ENCODE measurements around the gene ACBD5. TPM values are rescaled to one million over a fixed set of nuclear protein-coding genes. Genes with fewer than 3 reads are reported as not detected.
A peak's percentile ranks its signal among the peaks of the same experiment; 100 is the strongest.

The ACBD5 gene
- total RNA-seq, 1 donor from 2014 or later, result 19.4 TPM

DNA sequence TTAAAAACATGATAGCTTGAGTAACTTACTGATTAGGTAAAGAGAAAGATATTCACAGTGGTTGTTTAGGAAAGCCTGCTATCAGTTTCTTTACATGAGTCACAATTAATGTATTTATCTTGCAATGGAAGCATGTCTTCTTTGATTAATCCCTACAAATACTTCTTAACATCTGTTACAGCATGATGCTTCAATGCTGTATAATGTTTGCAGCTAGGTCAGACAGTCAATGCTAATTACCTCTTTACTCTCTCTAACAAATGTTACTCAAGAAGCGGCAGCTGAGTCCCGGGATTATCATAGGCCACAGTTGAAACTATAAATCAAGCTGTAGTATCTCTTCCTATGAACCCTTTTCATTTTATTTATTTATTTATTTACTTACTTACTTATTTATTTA is 33.2 kb downstream of the ACBD5 start:
- no peak for DNase-seq (ENCODE audit: low read depth)
- H3K4me3 ChIP-seq (ENCODE audit: low read depth, low read length), result no peak overlapping the region
- TF ChIP-seq, protein P1, sequence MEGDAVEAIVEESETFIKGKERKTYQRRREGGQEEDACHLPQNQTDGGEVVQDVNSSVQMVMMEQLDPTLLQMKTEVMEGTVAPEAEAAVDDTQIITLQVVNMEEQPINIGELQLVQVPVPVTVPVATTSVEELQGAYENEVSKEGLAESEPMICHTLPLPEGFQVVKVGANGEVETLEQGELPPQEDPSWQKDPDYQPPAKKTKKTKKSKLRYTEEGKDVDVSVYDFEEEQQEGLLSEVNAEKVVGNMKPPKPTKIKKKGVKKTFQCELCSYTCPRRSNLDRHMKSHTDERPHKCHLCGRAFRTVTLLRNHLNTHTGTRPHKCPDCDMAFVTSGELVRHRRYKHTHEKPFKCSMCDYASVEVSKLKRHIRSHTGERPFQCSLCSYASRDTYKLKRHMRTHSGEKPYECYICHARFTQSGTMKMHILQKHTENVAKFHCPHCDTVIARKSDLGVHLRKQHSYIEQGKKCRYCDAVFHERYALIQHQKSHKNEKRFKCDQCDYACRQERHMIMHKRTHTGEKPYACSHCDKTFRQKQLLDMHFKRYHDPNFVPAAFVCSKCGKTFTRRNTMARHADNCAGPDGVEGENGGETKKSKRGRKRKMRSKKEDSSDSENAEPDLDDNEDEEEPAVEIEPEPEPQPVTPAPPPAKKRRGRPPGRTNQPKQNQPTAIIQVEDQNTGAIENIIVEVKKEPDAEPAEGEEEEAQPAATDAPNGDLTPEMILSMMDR (conservative IDR thresholded peaks at IDR 0.05; ENCODE audit: low read depth, low read length), result no peak

DNA sequence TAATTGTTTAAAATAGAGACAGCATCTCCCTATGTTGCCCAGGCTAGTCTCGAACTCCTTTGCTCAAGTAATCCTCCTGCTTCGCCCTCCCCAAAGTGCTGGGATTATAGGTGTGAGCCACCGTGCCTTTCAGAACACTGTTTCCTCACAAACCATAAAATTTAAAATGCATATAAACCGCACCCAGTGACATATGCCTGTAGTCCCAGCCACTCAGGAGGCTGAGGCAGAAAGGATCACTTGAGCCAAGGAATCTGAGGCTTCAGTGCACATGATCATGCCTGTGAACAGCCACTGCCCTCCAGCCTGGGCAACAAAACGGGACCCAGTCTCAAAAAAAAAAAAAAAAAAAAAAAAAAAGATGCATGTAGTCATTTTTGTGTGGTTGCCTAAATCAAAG is 36.8 kb downstream of the ACBD5 start:
- H3K4me3 ChIP-seq (ENCODE audit: low read depth, low read length), result no peak overlapping the region
- TF ChIP-seq, protein P1 (conservative IDR thresholded peaks at IDR 0.05; ENCODE audit: low read depth, low read length), result no peak
- DNase-seq (ENCODE audit: low read depth), result no peak

DNA sequence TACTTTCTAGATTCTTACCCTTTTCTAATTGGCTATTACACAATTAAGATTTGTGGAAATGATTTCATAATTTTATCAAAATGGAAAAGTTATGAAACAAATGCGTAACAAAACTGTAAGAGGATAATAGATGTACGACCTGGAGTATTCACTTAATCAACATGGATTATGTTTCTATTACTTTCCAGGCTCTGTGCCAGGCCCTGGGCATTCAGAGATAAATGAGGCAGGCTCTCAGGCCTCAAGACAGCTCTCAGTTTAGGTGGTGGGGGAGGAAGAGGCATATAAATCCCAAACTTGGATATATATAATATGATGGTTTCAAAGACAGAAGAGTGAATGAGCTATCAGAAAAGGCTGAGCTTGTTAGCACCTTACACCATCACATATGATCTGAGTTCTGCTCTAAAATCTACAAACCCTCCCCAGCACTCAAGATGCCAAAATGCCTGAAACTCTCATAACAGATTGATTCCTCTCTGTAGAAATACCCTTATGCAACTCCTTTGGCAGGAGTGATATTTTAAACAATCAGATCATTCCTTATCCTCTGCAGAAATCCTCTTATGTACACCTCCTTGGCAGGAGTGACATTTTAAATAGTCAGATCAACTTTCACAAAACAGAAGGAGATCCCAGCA is 42.5 kb downstream of the ACBD5 start:
- no peak for DNase-seq (ENCODE audit: low read depth)
- H3K4me3 ChIP-seq (ENCODE audit: low read depth, low read length), result no peak overlapping the region
- TF ChIP-seq, protein P1 (conservative IDR thresholded peaks at IDR 0.05; ENCODE audit: low read depth, low read length), result no peak

DNA sequence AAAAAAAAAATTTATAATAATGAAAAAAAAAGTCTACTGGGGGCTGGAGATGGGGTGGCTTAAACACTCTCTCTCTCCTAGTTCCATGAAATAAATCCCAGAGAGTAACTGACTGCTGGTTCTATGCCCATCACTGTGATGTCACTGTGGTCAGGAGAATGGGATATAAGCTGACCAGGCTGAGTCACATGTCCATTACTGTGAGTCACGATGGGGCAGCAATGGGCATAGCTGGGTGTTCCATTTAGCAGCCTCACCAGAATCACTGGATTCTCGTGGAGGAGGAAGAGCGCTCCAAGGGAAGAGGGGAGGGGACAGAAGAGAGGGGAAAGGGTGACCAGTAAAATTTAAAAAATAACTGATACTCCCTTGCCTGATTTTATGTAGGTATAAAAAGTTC is 48.3 kb downstream of the ACBD5 start:
- TF ChIP-seq, protein P1 (conservative IDR thresholded peaks at IDR 0.05; ENCODE audit: low read depth, low read length), result no peak

DNA sequence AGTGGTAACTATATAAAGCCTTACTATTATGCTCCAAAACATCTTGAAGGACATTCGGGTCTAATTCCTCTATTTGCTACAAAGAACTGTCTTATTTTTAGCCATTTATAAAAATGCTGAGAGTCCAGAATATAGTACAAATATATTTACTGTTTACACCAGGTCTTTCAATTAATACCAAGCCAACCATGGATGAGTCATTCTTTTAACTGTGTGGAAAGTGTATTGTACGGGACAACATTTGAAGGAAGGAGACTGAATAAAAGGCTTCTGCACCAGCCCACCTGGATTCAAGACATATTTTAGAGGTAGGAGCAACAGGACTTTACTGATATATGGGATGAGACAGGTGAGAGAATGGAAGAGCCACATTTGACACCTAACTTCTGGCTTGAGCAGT is 50.1 kb downstream of the ACBD5 start:
- TF ChIP-seq, protein P1 (conservative IDR thresholded peaks at IDR 0.05; ENCODE audit: low read depth, low read length), result no peak
- no peak for DNase-seq (ENCODE audit: low read depth)
- no peak overlapping the region for H3K4me3 ChIP-seq (ENCODE audit: low read depth, low read length)

More for the DNA sequence above, 48.3 kb downstream of the ACBD5 start:
- no peak overlapping the region for H3K4me3 ChIP-seq (ENCODE audit: low read depth, low read length)
- DNase-seq (ENCODE audit: low read depth), result peak; percentile 85

DNA sequence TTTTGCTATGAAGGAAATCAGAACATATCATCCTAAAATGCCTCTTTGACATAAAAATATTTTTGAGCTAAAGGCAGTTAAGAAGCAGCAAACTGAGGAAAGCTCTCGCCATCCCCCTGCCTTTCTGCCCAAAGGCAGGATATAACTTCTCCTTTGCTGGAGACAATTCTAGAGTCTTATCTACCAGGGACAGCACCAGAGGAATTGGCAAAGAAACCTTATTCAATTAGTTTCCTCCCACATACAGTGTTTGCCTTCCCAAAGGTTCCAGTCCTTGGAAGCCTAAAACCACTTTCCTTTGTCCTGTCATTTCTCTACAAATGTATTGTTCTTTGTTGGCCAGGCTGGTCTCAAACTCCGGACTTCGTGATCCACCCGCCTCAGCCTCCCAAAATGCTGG is 51.7 kb downstream of the ACBD5 start:
- TF ChIP-seq, protein P1 (conservative IDR thresholded peaks at IDR 0.05; ENCODE audit: low read depth, low read length), result no peak
- no peak for DNase-seq (ENCODE audit: low read depth)
- H3K4me3 ChIP-seq (ENCODE audit: low read depth, low read length), result no peak overlapping the region

DNA sequence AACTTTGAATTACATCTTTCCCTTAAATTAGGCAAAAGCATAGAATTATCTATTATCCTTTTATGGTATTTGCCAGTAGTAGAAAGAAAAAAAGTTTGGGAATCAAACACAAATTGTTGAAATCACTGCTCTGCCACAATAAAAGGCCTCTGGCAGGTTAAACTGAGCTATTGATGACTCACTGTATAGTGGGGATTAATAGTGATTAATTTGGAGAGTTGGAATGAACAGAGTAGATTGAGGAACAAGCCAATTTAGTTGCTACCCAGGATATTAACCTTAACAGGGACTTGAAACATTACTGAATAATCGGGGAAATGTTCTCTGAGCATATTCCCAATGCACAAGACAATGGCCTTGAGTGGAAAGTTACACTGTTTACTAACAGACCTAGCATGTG is 52.3 kb downstream of the ACBD5 start:
- no peak for DNase-seq (ENCODE audit: low read depth)
- TF ChIP-seq, protein P1 (conservative IDR thresholded peaks at IDR 0.05; ENCODE audit: low read depth, low read length), result no peak
- no peak overlapping the region for H3K4me3 ChIP-seq (ENCODE audit: low read depth, low read length)
